ENCODE results near the gene PRR15. TPM values are rescaled to one million over a fixed set of nuclear protein-coding genes. Genes with fewer than 3 reads are reported as not detected.

The PRR15 gene
- polyA plus RNA-seq, 1 donor = not detected

DNA sequence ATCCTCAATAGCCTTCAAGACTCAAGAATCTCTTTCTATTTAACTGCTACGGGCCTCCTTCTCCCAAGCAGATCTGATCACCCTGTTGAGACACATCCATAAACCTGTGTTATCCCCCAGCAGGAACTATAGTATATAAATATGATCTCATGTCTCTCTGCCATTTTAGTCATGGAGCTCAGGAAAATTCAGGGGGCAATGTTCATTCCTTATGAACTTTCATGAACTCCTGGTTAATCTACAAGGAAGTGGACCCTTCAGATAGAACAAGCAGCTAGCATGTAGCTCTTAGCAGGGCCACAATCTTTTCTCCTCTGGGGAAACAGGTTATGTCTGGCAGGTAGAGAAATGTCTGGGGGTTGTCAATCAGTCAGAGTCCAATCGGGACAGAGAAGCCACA, 8.9 kb downstream of the PRR15 start:
- DNase-seq = no peak

DNA sequence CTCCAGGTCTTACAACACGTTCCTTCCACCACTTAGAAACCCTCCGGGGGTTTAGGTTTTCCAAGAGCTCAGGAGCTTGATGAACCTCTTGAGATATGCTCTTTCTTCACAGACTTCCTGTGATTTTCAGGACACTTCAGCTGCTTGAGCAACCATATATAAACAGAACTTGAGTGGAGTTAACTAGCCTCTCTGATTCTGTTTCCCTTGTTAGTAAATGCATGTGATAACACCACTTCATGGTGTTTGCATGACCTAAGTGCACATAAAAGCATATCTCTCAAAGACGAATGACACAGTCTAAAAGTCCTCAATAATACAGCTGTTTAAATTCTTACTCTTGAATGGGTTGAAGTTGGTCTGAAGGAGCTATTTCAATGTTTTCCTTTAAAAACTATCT, 9.9 kb downstream of the PRR15 start:
- DNase-seq = no peak

DNA sequence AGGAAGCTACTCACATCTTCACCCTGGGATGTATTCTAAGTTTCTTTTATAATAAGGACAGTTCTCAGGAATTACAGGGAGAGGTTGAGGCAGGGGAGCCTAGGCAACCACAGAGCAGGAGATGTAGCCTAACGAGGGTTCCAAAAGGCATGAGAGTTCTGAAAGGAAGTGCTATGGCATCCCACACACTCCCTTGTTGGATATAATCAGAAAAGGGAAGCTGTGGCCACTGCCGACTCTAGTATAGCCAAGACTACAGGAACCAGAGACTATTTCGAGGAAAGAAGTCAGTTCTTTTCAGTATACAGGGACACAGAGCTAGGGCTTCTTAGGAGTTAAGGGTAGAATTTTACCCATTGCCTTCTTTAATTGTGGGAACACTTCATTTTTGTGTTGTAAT, 11.0 kb downstream of the PRR15 start:
- DNase-seq = no peak

DNA sequence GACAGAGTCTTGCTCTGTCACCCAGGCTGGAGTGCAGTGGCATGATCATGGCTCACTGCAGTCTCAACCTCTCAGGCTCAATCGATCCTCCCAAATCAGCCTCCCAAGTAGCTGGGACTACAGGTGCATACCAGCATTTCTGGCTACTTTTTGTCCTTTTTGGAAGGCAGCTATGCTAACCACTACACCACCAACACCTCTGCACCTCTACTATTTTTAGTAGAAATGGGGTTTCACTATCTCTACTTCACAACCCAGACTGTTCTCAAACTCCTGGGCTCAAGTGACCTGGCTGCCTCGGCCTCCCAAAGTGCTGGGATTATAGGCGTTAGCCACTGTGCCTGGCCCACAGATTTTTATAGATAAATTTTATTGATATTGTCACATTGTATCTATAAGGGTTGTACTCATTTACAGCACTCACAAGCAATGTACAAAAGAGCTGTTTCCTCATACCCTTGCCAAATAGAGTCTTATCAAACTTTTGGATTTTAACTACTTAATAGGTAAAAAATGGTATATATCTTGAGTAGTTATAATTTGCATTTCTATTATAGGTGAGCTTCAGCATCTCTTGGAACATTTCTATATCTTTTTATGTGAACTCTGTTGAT, 23.7 kb downstream of the PRR15 start:
- DNase-seq = no peak

DNA sequence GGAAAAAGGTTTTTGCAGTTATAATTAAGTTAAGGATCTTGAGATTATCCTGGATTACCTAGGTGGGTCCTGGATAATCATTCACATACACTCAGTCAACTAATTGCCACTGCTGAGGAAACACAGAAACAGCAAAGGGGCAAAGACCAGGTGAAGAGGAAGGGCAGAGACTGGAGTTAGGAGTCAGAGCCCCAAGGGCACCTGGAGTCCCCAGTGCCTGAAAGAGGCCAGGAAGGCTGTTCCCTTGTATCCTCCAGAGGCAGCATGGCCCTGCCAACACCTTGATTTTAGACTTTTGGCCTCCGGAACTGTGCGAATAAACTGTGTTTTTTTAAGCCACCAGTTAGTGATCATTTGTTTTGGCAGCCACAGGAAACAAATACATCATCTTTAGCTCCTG, 24.6 kb downstream of the PRR15 start:
- DNase-seq = no peak

DNA sequence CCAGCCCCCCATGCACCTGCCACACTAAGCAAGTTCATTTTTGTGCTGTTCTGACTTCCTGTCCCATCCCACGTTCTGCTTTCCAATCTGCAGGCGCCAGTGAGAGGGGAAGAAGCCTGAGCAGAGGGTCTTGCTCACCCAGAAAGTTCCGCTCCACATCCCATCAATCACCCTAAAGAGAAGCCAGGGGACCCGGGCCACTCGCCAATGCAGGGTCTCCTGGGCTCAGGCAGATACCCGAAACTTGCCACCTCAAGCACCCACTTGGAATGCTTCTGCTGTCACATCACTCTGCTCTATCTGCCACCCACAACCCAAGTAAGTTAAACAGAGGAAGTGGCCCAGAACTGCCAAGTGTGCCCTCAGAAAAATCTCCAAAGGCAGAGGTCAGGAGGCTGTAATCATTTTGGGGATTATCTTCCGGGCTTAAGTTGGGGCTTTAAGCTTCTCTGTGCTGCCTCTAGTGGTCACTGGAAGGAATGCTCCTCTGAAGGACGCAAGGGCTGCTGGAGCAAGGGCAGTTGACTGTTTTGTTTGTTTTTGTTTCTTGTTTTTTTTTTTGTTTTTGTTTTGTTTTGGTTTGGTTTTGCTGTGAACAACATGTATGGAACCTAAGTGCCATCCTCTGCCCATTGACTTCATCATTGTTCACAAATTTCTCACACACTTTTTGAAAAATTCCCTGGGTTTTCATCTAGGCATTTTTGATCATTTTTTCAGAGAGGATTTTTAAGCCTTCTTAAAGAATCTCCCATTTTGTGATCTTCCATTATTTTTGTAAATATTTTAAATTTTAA, 25.5 kb downstream of the PRR15 start:
- DNase-seq = no peak

DNA sequence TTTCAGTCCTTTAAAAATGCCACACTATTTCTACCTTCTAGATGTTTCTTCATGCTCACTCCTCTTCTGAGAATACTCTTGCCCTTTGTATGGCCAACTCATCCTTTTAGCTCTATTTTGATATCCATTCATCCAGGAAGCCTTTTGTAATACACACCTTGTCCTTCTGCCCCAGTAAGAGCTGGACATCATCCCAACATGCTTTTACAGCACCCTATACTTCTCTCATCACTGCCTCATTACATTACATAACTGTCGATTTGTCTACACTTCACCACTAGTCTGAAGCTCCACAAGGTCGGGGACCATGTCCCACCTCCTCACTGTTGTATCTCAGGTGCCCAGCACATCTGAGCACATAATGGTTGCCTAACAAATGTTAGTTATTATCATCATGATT, 29.2 kb downstream of the PRR15 start:
- no peak for DNase-seq

DNA sequence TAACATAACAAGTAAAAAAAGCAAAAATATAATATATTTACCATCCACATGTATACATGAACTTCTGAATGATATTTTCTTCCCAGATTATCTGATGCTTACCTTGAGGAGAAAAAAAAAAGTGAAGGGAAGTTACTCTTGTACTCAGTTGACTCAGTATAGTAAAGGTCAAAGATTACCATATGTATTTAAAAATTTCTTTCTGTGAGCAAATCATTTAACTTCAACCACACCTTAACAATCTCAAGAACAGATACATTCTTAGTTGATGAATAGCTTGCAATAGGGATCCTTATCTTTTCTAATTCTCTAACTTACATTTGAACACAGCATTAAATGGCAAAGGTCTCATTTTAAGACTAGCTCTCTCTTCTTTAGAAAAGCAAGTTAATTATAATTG, 29.8 kb downstream of the PRR15 start:
- DNase-seq = no peak

DNA sequence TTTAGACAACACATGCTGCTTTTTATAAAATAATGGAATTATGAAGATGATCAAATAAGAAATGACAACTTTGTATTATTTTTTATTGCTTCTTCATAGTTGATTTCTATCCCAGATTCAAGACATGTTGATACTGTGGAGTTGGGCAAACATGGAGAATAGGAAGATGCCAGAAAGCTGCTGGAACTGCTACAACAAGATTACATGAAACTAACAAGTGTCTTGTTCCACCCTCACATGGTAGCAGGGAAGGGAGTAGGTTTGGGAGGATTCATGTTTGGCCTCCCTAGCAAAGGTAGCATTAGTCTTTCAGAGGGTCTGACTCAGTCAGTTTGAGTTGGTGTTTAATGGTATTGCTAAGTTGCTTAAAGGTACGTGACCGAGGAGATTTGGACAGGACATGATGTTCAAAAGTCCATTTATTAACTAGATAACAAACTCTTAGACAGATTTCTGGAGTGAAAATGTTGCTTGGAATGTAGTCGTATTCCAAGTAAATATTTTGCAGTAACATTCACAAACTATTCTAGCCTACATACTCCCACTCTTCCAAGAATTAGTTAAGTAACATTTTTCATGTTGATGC, 33.1 kb downstream of the PRR15 start:
- no peak for DNase-seq

DNA sequence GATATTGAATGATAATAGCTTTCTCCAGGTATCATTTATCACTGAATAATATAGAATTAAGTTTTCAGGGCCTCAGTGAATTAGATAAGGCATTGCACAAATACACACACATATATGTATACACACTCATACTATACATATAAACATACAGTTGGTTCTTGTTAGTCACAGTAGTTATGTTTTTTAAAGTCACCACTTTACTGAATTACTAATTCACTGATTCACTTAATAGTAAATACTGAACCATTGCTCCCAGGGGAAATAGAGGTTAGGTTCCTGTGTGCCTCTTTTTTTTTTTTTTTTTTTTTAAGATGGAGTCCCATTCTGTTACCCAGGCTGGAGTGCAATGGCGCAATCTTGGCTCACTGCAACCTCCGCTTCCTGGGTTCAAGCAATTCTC, 33.6 kb downstream of the PRR15 start:
- no peak for DNase-seq

DNA sequence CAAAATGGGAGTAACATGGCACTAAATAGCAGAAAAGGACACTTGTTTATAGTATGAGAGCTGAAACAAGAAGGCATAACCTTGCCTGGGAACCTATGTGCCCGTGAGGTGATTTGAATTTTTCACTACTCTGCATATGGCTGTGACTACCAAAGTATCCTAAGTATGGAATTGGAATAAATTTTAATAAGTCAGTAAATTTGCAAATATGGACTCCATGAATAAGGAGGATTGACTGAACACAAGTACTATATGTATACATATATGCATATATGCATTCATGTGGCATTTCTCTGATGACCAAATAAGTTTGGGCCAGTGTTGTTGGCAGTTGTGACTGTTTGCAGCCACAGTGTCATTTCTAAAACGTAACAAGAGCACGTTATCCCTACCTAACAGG, 34.5 kb downstream of the PRR15 start:
- no peak for DNase-seq

DNA sequence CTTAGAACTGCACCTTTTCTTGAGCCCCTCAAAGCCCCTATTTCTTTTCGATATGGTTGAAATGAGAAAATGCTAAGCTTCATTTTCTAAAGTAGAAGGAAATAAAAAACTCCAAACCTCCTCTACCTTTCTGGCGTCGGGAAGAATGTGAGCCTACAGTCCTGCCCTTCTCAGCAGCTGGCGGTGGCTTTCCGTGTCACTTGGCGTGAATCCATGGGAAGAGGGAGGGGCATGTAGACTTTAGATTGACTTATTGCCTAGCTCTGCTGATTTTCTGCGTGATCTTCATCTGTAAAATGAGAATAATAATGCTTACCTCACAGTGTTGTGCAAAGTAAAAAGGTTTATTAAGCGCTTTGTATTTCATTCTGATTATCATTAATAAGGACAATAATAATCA, 35.0 kb downstream of the PRR15 start:
- DNase-seq = no peak

DNA sequence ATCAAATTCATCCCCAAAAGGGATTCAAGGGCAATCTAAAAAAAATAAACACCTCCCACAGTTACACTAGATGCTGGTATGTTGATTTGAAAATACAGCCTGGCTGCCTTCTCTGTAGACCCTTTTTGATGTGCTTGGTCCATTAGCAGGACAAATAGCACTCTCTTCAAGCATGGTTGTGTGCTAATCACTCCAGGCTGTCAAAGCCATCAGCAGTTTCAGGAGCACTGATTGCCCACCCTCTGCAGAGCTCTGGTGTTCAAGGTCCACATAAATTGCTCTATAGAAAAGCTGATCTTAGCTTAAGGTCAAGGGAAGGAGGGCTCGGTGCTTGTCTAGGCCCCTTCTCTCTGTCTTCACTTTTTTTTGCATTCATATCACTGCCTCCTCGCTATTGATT, 35.4 kb downstream of the PRR15 start:
- DNase-seq = no peak

DNA sequence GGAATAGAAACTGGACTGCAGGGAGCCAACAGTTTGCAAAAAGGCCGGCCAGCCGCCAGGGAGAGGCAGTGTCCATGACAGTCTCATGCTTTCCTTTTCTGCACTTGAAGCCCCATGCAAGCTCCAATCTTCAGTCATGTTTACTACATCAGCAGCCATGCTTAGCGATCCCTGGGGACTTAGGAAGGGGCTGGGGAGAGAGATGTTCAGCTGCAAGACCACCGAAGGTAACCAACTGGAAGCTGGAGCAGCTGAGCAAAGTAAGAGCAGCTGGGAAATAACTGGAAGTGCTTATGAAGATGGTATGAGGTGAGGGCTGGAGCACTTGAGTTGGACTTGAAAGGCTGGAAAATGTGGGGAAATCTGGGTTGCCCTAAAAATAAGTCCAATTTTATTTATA, 37.0 kb downstream of the PRR15 start:
- DNase-seq = no peak

DNA sequence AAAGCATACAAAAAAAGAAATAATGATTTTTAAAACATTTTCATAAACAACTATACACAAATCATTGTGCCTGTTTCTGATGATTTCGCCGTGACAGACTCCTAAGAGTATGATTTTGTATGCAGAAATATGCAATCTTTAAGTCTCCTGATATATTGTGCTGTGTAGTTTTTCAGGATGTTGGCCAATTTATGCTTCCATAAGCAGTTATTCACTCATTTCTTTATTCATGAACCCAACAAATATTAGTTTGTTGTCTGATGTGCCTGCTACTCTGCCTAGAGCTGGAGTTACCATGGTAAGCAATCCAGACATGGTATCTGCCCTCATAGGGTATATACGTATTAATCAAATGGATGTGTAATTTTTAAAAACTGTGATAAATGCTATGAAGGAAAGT, 40.4 kb downstream of the PRR15 start:
- no peak for DNase-seq

DNA sequence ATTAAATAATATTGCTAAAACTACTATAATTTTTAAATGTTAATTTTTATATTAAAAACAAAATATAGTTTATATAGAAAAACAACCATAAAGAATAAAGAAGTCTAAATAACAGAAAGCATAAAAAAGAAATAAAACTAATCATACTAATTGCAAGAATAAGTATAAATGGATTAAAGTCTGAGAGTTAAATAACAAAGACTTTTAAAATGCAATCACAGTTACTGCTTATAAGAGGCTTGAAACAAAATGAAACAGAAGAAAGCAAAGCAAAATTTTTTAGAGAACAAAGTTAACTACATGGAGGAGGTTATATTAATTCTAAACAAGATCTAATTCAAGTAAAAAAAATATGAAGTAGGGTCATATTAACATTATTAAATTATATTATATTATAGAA, 41.1 kb downstream of the PRR15 start:
- DNase-seq = no peak

DNA sequence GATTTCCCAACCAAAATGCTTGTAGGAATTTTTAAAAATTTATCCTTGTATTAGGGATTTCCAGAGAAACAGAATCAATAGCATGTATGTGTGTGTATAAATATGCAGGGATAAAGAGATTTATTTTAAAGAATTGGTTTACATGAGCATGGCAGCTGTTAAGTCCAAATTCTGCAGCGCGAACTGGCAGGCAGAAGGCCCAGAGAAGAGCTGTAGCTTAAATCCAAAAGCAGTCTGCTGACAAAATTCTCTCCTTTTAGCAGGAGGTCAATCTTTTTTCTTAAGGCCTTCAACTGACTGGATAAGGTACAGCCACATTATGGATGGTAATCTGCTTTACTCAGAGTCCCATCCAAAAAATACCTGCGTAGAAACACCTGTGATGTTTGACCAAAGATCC, 42.0 kb downstream of the PRR15 start:
- no peak for DNase-seq

DNA sequence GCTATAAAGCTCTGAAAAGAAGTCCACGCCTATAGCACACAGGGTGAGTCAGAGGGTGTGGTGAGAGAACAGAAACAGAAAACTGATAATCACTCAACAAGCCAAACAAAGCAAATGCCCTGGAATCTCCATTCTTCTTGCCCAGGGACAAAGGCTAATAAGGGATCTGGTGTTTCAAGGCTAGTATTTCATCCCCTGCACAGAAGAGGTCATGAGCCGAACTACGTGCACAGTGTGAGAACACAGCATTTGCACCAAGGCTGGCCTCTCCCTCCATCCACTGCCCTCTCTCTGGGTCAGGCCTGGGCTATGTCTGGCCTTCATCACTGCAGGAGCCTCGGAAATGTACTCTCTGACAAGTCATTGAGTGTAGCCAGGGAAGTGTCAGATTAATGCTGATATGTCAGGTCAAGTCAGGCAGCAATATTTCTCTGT, 42.7 kb downstream of the PRR15 start:
- DNase-seq = no peak

DNA sequence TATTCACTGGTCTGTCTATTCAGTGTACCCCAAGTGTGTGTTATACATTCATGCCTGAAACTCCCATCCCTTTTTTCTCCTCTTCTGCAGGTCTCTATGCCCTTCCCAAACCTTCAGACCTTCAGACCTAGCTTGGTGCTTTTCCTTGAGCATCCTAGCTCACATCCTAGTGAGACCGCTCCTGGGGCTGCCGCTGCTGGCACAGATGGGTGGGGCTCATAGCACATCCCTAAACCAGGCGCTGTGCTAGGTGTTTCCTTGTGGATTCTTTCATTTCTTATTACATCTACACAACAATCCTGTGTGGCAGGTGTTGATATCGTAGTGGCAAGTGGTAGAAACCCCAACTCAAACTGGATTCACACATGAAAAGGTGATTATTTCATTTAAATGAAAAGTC, 43.2 kb downstream of the PRR15 start:
- DNase-seq = no peak

DNA sequence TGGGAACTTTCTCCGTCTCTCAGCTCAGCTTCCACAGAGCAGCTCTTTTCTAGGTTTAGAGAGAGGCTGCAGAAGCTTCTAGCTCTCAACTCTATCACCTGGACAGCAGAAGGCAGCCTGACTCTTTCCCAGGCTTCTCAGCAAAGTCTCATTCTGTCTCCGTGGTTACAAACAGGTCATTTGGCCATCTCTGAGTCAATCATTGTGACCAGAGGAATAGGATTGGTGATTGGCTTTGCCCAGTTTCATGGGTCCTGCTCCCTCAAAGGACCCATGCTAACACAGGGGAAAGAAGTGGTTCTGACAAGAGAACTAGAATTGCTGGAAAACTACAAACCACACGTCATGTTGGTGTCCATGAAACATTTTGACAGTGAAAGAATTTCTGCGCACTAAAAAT, 43.6 kb downstream of the PRR15 start:
- no peak for DNase-seq

DNA sequence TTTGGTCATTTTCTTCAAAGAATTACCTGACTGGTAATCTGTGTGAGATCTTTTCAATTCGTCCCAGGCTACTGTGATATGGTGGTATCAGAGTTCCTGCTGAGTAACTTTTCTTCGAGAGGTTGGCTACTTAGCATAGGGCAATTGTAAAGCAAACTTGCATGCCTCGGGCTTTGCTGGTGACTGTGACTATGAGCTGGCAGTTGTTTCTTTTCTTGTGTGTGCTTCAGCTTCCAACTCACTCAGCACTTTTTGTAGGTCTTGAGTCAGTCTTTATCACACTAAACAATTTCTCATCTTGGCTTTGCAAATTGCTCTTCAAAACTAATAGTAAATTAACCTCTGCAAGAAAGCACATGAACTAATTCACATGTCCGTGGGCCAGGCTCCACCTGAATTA, 44.3 kb downstream of the PRR15 start:
- DNase-seq = no peak

DNA sequence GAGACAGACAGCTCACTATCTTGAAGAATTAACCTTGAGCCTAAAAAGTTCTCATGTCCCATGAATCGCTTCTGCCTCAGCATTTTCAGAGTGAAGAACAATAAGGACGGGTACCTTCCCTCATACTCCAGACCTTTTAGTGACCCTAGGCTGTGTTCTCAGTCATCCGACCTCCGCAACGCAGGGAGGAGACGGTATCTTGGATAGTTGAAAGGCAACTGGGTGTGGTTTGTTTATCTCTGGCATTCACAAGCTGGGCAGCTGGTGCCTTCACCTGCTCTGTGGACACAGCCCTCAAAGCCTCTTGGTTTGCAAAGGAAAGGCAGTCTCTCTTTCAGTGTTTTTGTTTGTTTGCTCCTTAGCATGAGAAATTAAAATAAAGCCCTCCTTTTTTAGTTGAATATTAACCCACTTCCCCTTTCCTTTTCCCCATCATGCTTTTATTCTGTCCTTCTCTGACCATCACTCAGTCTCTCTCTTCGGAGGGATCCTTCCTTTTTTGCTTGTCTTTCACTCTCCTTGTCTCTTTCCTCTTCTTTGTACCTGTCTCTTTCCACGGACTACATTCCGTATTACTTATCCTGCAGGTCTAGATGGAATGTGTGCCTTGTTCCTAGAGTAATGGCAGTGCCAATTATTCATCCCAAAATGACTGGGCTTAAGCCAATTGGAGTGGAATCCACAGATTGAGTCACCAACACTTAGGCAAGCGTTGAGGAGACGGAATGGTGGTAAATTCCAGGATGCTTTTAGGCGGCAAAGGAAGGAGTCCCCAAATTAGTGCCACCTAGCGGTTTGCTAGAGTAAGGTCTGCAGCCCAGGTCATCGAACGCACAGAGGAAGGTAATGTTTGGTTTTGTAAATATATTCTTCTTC, 45.8 kb downstream of the PRR15 start:
- DNase-seq = no peak

DNA sequence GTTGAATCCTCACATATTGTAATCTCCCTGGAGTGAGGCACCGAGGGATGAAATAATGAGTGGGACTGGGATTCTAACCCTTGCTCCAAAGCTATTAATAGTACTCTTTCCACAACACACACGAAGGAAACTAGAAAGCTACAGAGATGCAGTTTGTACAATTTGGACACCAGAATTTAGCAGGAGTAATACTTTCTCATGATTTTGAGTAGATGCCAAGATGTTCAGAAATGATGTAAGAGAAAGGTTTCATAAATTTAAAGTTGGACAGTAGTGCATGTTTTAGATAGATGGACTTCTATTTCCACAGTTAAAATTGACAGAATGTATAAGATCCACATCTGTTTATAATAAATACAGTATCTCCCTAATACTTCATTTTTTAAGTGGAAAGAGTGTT, 46.5 kb downstream of the PRR15 start:
- no peak for DNase-seq
